Measurements from ENCODE around the gene ALG9. TPM values are rescaled to one million over a fixed set of nuclear protein-coding genes. Genes with fewer than 3 reads are reported as not detected.

The ALG9 gene
- polyA plus RNA-seq, 1 donor (not counting 4 experiments of a cell fraction or from before 2014, with no cell fraction given), result 27.2 TPM

- no peak for DNase-seq (ENCODE audit: low read depth, low spot score)
- dilution Hi-C loops (cut with MboI; ENCODE audit: extremely low pct_ligation_motif_present, low sequenced_read_pairs), result loop anchor here (5.0 kb wide), 1 partner anchor 47 kb away; no protein-coding TSS in a partner anchor
- TF ChIP-seq CTCF (optimal IDR thresholded peaks at IDR 0.05 in 1 of 3, IDR thresholded peaks at IDR 0.05 in 1 of 3, conservative IDR thresholded peaks at IDR 0.05 in 1 of 3; ENCODE audit: extremely low read depth in 1 of 3, insufficient read depth in 2 of 3, low read length in 3 of 3) (no peak), EZH2 (IDR thresholded peaks at IDR 0.05; ENCODE audit: low read length) (no peak)
- Histone ChIP-seq H3K9me3 (ENCODE audit: control insufficient read depth, low read depth, low read length) (no peaks in the 10 kb centered on the region), H3K9me1 (ENCODE audit: control insufficient read depth, extremely low read depth, insufficient read depth, low read length) (no peaks in the 10 kb centered on the region), H4K20me1 (ENCODE audit: control insufficient read depth, extremely low read depth, insufficient read depth, low read length) (no peaks in the 10 kb centered on the region), H2AFZ (ENCODE audit: control insufficient read depth, low read length) (no peak overlapping the region), H3K4me1 (ENCODE audit: control insufficient read depth, extremely low read depth, insufficient read depth, low read length) (peaks cover 5% of the 10 kb centered on the region), H3K9ac (ENCODE audit: control insufficient read depth, extremely low read depth, insufficient read depth, low read length) (no peak overlapping the region), H3K4me2 (ENCODE audit: control insufficient read depth, extremely low read depth, insufficient read depth, low read depth, low read length) (no peak overlapping the region), H3K4me3 (ENCODE audit: control insufficient read depth in 2 of 3, extremely low read depth in 1 of 3, insufficient read depth in 2 of 3, low read depth in 1 of 3, low read length in 3 of 3) (no peak overlapping the region), H3K27me3 (ENCODE audit: control insufficient read depth, extremely low read depth, insufficient read depth, low read length) (no peaks in the 10 kb centered on the region), H3K27ac (ENCODE audit: control insufficient read depth, insufficient read depth, low read length) (no peak overlapping the region), H3K79me2 (ENCODE audit: control insufficient read depth, insufficient read depth, low read length) (peaks cover 14% of the 10 kb centered on the region), H3K36me3 (ENCODE audit: control insufficient read depth in 2 of 2, extremely low read depth in 1 of 2, insufficient read depth in 2 of 2, low read length in 2 of 2) (peaks cover 11 to 37% of the 10 kb centered on the region in 2 experiments)
- FAIRE-seq, result no peak
These were observed 111.5 kb downstream of the ALG9 start for GRCh38 chr11:111759778-111760407.

- Histone ChIP-seq H2AFZ (ENCODE audit: control insufficient read depth, low read length) (no peak overlapping the region), H3K27me3 (ENCODE audit: control insufficient read depth, extremely low read depth, insufficient read depth, low read length) (no peaks in the 10 kb centered on the region), H3K4me2 (ENCODE audit: control insufficient read depth, extremely low read depth, insufficient read depth, low read depth, low read length) (no peak overlapping the region), H3K36me3 (ENCODE audit: control insufficient read depth in 2 of 2, extremely low read depth in 1 of 2, insufficient read depth in 2 of 2, low read length in 2 of 2) (peaks cover 11 to 38% of the 10 kb centered on the region in 2 experiments), H4K20me1 (ENCODE audit: control insufficient read depth, extremely low read depth, insufficient read depth, low read length) (no peaks in the 10 kb centered on the region), H3K4me3 (ENCODE audit: control insufficient read depth in 2 of 3, extremely low read depth in 1 of 3, insufficient read depth in 2 of 3, low read depth in 1 of 3, low read length in 3 of 3) (no peak overlapping the region), H3K27ac (ENCODE audit: control insufficient read depth, insufficient read depth, low read length) (no peak overlapping the region), H3K9me1 (ENCODE audit: control insufficient read depth, extremely low read depth, insufficient read depth, low read length) (no peaks in the 10 kb centered on the region), H3K9me3 (ENCODE audit: control insufficient read depth, low read depth, low read length) (no peaks in the 10 kb centered on the region), H3K9ac (ENCODE audit: control insufficient read depth, extremely low read depth, insufficient read depth, low read length) (no peak overlapping the region), H3K79me2 (ENCODE audit: control insufficient read depth, insufficient read depth, low read length) (peaks cover 8% of the 10 kb centered on the region), H3K4me1 (ENCODE audit: control insufficient read depth, extremely low read depth, insufficient read depth, low read length) (peaks cover under 1% of the 10 kb centered on the region)
- dilution Hi-C loops (cut with MboI; ENCODE audit: extremely low pct_ligation_motif_present, low sequenced_read_pairs), result loop anchor here (5.0 kb wide), 1 partner anchor 48 kb away; no protein-coding TSS in a partner anchor
- DNase-seq (ENCODE audit: low read depth, low spot score) (no peak), FAIRE-seq (no peak)
- TF ChIP-seq CTCF (optimal IDR thresholded peaks at IDR 0.05 in 1 of 3, IDR thresholded peaks at IDR 0.05 in 1 of 3, conservative IDR thresholded peaks at IDR 0.05 in 1 of 3; ENCODE audit: extremely low read depth in 1 of 3, insufficient read depth in 2 of 3, low read length in 3 of 3), result no peak
- TF ChIP-seq EZH2 (IDR thresholded peaks at IDR 0.05; ENCODE audit: low read length), result no peak
These were observed 112.0 kb downstream of the ALG9 start for GRCh38 chr11:111759376-111759775.
